Fibroblast of mammary gland (primary cell): ENCODE data around the gene MAGI1.

Source experiments
- DNase-seq: peaks from one replicate; pipeline ENCODE4 v3.0.0-alpha.2; 2010; ENCODE audit warnings: low read depth
- H3K4me3 ChIP-seq: 2 replicates; pipeline ENCODE4 v1.5.1; 2011; ENCODE audit warnings: low read depth, mild to moderate bottlenecking, low read length, moderate library complexity; ENCODE audit not compliant: control insufficient read depth
- TF ChIP-seq, protein P1 (sequence below): conservative IDR thresholded peaks from 2 replicates; pipeline ENCODE4 v1.5.1; 2011; ENCODE audit warnings: low read depth, low read length, inconsistent platforms; ENCODE audit not compliant: control insufficient read depth, insufficient read depth

The MAGI1 gene

DNA sequence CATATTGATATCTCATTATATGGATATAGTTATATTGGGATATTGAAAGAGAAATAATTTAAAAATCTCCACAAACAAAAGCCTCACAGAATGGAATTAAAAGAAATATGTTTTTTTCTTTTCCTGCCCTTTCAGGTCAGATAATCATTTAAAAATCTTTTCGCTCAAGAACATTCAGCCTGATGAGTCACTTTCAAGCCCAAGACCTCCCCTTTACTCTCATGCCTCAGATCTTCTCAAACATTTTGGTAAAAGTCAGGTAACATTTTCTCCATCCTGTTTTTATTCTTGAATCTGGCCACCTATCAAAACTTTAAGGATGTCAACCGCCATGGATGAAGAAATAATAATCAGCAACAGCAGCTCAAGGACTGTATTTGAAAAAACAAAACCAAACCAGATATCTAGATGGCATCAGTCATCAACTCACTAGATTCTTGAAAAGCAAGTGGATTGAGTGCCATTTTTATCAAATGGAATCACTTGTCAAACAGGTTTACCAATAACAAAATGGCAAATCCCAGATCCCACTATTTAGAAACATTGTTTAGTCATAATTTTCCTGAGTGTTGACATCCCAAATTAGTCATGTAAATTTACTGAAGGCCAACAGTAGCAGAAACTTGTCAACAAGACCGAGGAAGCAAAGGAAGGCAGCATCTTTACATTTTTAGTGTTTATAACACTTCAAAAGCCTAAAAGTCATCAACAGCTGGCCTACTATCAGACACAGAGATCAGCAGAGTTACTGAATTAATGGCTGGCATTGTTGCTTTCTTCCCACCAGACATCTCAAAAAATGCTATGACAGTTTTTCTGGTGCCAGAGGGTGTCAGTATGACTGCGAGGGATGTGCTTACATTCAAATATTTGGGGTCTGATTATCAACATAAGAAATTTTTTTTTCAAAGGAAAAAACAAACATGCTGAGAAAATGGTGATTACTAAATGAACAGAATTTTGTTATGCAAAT is 444.7 kb downstream of the MAGI1 start:
- peak; percentile 21 for DNase-seq
- TF ChIP-seq, protein P1, sequence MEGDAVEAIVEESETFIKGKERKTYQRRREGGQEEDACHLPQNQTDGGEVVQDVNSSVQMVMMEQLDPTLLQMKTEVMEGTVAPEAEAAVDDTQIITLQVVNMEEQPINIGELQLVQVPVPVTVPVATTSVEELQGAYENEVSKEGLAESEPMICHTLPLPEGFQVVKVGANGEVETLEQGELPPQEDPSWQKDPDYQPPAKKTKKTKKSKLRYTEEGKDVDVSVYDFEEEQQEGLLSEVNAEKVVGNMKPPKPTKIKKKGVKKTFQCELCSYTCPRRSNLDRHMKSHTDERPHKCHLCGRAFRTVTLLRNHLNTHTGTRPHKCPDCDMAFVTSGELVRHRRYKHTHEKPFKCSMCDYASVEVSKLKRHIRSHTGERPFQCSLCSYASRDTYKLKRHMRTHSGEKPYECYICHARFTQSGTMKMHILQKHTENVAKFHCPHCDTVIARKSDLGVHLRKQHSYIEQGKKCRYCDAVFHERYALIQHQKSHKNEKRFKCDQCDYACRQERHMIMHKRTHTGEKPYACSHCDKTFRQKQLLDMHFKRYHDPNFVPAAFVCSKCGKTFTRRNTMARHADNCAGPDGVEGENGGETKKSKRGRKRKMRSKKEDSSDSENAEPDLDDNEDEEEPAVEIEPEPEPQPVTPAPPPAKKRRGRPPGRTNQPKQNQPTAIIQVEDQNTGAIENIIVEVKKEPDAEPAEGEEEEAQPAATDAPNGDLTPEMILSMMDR = no peak
- no peak overlapping the region for H3K4me3 ChIP-seq

DNA sequence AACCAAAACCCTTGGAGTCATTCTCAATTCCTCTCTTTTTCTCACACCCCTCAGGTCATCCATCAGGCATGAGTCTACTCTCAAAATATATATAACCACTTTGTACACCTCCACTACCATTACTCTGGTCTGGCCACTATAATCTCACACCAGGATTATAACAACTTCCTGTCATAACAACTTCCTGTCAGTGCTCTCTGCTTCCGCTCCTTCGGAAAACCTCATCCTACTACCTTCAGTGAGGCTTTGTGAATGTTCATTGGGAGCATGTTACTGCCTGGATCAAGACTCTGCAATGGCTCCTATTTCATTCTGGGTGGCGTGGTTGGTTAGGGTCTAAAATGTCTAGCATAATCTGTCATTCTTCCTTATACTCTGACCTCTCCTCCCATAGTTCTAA is 447.4 kb downstream of the MAGI1 start:
- DNase-seq = no peak

DNA sequence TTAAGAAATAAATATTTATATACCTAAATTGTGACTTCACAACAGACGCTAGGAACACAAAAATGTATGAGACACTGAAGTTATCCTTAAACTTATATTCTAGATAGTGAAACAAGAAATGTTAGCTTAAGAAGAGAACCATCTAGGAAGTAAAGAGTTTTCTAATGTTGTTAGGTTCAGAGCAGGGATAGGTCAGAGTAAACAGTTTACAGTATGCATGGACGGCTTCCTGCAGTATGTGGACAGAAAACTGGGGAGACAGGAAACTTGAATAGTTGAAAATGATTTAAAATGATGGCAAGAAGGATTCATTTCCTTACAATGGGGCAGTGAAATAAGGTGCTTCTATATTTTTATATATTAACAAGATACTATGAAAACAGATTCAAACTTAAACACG is 449.8 kb downstream of the MAGI1 start:
- H3K4me3 ChIP-seq = no peak overlapping the region
- DNase-seq = no peak
- TF ChIP-seq, protein P1 = no peak

More for the DNA sequence above, 447.4 kb downstream of the MAGI1 start:
- TF ChIP-seq, protein P1 = no peak
- no peak overlapping the region for H3K4me3 ChIP-seq

DNA sequence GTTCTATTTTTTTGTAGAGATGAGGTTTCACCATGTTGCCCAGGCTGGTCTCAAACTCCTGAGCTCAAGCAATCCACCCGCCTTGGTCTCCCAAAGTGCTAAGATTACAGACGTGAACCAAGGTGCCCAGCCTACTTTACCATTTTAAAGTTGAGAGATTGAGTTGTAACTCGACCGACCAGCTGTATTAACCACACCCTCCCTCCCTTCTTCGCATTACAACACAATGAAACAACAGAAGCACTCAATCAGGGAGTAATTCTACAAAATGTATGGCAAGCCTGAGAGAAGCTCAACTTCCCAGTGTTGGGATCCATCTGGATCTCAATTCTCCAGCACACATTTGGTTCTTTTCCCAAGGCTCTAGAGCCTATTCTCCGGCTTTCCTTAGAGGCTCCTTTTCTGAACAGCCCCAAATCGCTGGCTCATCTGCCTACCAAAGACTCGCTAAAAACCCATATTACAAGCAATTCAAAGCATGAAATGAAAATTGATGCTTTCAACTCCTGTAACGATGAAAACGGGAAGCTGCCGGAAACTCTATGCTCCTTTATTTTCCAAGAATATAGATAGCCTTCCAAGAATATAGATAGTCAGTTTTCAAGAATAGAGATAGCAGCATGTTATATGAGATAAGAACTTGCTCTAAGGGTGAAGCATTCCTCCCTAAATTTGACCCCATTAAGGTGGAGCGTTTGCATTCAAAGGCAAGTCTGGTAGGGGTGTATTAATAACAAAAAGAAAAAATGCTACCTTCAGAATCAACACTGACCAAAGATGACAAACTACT is 450.9 kb downstream of the MAGI1 start:
- no peak for DNase-seq
- TF ChIP-seq, protein P1 = no peak
- H3K4me3 ChIP-seq = no peak overlapping the region

DNA sequence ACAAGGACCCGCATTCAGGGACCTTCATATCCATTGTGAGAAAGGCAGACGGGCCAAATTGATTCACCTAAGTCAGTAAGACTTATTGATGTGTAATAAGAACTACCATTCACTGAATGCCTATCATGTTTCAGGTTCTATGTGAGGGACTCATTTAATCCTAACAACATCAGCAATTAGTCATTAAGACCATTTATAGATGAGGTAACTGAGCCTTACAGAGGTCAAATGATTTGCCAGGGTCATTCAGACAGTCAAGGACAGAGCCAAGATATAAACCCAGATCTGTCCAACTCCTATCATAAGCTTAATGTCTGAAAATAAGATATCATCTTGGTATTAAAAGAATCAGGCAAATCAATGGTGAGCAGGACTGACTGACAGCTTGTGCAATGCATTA is 453.8 kb downstream of the MAGI1 start:
- no peak overlapping the region for H3K4me3 ChIP-seq
- no peak for DNase-seq
- TF ChIP-seq, protein P1 = no peak

DNA sequence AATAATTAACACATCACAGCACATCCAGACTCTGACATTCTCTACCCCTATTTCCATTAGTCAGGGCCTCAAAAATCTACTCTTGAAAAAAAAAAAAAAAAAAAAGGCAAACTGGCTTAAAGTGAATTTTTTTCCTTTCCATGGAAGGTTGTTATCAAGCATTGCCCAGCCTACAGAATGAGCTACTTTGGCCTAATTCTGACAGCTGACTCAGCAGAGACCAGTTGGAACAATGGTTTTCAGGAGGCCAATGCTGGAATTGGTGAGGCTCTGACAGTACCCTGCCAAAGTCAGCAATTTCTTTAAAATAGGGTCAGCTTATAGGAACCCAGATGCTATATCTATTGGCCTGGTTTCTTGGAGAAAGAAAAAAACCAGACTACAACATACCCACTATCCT is 454.7 kb downstream of the MAGI1 start:
- DNase-seq = no peak
- H3K4me3 ChIP-seq = no peak overlapping the region
- TF ChIP-seq, protein P1 = no peak
